HUES48 (cell line): Measurements from ENCODE around the gene TUBB4B.

Experiments used
- H3K27ac ChIP-seq: one replicate; pipeline ENCODE4 v1.7.0; 2013; ENCODE audit warnings: low read depth, low read length, inconsistent platforms
- H3K27me3 ChIP-seq: 2 replicates; pipeline ENCODE4 v1.6.1; 2013; ENCODE audit warnings: mild to moderate bottlenecking, low read length; ENCODE audit not compliant: control insufficient read depth, insufficient read depth
- H3K36me3 ChIP-seq: 2 replicates; pipeline ENCODE4 v1.6.1; 2013; ENCODE audit warnings: low read length; ENCODE audit not compliant: control insufficient read depth, insufficient read depth
- H3K4me1 ChIP-seq: 2 replicates; pipeline ENCODE4 v1.6.1; 2013; ENCODE audit warnings: mild to moderate bottlenecking, low read length; ENCODE audit not compliant: control insufficient read depth, insufficient read depth
- H3K4me3 ChIP-seq: 2 replicates; pipeline ENCODE4 v1.5.1; 2013; ENCODE audit warnings: mild to moderate bottlenecking, low read depth, low read length
- H3K9ac ChIP-seq: 2 replicates; pipeline ENCODE4 v1.6.1; 2013; ENCODE audit warnings: mild to moderate bottlenecking, low read depth, low read length, moderate library complexity
- H3K9me3 ChIP-seq: 2 replicates; pipeline ENCODE4 v1.6.1; 2013; ENCODE audit warnings: low read length; ENCODE audit not compliant: control insufficient read depth, insufficient read depth

TUBB4B gene

DNA sequence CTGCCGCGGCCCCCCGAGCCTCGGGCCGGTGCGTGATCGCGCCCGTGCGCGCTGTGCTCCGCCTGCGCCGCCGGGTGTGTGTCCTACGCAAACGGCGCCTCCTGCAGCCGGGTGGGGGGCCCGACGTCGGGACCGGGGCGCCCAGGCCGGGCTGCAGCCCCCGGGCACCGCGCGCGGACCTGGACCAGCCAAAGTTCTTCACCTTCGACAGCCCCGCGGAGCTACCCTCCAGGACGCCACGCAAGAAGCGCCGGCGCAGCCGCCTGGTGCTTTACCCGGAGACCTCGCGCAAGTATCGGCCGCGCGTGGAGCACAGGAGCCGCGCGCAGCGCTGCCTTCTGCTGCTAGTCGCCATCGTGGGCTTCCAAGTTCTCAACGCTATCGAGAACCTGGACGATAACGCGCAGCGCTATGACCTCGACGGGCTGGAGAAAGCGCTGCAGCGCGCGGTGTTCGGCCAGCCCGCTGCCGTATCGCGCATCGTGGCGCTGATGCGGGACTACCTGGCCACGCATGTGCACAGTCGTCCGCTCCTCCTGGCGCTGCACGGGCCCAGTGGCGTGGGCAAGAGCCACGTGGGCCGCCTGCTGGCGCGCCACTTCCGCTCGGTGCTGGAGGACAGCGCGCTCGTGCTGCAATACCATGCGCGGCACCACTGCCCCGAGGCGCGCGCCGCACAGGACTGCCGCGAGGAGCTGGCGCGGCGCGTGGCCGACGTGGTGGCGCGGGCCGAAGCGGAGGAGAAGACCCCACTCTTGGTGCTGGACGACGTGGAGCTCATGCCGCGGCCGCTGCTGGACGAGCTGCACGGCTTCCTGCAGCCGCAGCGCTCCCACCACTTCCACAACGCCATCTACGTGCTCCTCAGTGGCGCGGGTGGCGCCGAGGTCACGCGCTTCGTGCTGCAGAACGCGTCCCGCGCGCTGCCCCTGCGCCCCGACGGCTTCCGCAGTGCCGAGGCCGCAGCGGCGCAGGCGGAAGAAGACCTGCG, 37.9 kb downstream of the TUBB4B start:
- Histone ChIP-seq H3K4me3 (peak overlapping the region; percentile 54; the same call in 1 of the 2 replicates), H3K9me3 (no peaks in the 10 kb centered on the region), H3K9ac (no peak overlapping the region), H3K36me3 (peaks cover 2% of the 10 kb centered on the region; the same call in 1 of the 2 replicates), H3K27ac (no peak overlapping the region), H3K27me3 (peaks cover 20% of the 10 kb centered on the region), H3K4me1 (peaks cover 19% of the 10 kb centered on the region)

DNA sequence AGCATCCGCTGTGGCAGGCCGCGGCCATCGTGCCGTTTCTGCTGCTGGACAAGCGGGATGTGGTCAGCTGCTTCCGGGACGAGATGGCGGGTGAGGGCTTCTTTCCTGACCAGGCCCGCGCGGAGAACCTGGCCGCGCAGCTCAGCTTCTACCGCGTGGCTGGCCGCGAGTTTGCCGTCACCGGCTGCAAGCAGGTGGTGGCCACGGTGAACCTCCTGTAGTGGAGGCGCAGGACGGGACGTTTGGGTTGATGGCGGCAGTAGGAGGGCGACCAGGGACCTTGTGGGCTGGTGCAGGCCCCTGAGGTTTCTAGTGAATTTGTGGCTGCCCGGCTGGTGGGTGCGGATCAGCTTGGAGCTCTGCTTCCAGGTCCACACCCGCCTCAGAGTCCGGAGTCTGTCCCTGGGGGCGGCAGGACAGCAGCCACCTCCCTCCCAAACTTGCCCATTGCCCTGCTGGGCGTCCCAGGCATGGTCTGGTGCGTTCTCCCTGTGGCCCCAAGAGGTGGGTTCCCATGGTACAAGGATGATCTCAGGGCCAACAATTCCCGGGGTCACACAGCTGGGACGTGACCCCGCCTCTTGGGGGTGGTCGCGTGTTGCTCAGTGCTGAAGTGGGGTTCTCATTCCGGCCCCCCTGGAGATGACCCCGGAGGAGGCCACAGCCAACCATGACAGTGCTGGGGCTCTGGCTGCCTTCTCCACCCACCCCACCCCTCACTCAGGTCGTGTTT, 38.8 kb downstream of the TUBB4B start:
- Histone ChIP-seq H3K4me3 (no peak overlapping the region), H3K27me3 (peaks cover 20% of the 10 kb centered on the region), H3K36me3 (peaks cover 2% of the 10 kb centered on the region; the same call in 1 of the 2 replicates), H3K27ac (no peak overlapping the region), H3K9ac (no peak overlapping the region), H3K4me1 (peaks cover 19% of the 10 kb centered on the region), H3K9me3 (no peaks in the 10 kb centered on the region)

DNA sequence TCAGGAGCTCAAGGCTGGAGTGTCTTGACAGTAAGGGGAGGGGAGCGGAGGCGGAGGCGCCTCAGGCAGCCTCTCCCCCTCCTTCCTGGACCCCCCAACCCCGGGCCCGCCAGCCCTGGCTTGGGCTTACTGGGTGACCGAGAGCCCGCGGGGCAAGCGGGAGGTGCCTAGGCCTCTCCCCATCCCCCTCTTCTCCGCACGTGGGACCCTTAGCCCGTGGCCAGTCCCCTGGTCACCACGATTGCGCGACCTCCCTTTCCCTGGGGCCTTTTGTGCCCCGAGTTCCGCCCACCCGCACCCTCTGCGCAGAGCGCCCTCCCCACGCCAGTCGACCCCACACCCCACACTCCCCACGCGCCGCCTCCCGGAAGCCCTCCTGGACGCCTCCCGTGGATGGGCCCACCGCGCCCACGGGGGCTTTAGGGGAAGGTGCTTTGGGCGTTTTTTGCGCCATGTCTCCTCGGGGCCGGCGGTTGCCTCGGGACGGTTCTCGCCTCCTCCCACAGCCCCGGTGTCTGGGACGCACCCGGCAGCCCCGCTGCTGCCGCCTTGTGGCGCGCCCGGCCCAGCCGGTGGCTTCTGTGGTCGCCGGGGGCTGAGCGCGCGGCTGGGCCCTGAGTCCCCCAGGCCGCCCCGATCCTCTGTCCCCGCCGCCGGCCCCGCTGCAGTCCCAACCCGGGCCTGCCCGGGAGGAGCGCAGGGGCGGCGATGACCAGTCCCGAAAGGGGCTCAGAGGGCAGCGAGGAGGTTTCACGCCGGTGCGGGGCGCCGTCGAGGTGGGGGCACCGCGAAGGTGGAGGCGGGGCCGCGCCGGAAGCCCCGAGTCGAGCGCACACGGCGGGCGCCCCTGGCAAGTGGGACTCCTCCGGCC, 39.6 kb downstream of the TUBB4B start:
- peak overlapping the region; percentile 61 for H3K4me3 ChIP-seq
- H3K9me3 ChIP-seq, result no peaks in the 10 kb centered on the region
- no peak overlapping the region for H3K27ac ChIP-seq
- H3K9ac ChIP-seq, result no peak overlapping the region
- peaks cover 19% of the 10 kb centered on the region for H3K4me1 ChIP-seq
- peaks cover 2% of the 10 kb centered on the region; the same call in 1 of the 2 replicates for H3K36me3 ChIP-seq
- peaks cover 20% of the 10 kb centered on the region for H3K27me3 ChIP-seq

DNA sequence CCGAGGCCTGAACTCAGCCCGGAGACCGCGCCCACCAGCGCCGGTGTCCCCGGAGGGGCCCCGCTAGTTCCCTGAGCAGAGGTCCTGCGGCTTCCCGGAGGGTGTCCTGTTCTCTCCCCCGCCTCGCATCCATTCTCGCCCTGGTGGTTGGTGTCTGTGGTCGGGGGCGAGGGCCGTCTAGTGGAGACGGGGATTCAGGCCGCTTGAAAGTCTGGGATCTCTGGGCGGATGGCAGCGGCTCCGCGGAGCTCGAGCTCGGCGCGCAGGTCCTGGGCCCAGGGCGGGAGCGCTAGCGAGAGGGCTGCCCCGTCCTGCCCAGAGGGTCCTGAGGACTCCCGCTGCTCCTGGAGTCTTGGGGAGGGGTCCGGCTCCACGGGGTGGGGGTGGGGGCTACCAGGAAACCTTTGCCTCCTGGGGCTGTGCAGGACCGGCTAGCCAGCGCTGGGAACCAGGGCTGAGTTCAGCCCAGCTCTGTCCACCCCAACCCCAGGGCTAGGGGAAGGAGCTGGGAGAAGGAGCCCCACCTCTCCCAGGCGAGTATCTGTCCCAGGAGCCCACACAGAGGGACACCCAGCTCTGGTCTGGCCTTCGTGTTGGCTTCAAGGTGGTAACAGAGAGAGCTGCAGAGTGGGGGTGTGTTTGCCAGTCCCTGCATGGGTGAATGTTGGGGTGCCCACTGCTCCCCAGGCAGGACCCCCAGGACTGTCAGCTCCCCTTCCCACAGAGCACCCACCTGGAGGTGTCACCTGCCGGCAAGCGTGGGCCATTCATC, 40.4 kb downstream of the TUBB4B start:
- Histone ChIP-seq H3K9ac (no peak overlapping the region), H3K9me3 (no peaks in the 10 kb centered on the region), H3K4me1 (peaks cover 13% of the 10 kb centered on the region), H3K4me3 (peak overlapping the region; percentile 61), H3K27me3 (peaks cover 20% of the 10 kb centered on the region), H3K36me3 (peaks cover 2% of the 10 kb centered on the region; the same call in 1 of the 2 replicates), H3K27ac (no peak overlapping the region)

DNA sequence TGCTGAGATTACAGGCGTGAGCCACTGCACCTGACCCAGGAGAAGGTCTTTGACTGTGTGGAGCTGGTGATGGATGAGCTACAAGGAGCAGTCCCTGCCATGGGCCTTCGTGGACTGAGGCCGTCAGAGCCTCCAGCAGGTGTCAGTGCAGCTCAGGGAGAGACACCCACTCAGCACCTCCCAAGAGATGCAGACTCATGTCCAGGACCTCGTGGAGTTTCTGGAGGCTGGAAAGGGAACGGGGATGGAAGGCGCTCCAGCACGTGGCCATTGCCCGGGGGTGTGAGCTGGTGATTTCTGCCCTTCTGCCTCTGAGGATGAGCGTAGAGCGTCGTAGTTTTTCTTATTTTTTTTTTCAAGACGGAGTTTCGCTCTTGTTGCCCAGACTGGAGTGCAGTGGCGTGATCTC, 45.9 kb downstream of the TUBB4B start:
- peaks cover under 1% of the 10 kb centered on the region for H3K27me3 ChIP-seq
- H3K9ac ChIP-seq, result no peak overlapping the region
- no peak overlapping the region for H3K27ac ChIP-seq
- H3K4me1 ChIP-seq, result no peaks in the 10 kb centered on the region
- no peaks in the 10 kb centered on the region for H3K36me3 ChIP-seq
- no peak overlapping the region for H3K4me3 ChIP-seq
- no peaks in the 10 kb centered on the region for H3K9me3 ChIP-seq

DNA sequence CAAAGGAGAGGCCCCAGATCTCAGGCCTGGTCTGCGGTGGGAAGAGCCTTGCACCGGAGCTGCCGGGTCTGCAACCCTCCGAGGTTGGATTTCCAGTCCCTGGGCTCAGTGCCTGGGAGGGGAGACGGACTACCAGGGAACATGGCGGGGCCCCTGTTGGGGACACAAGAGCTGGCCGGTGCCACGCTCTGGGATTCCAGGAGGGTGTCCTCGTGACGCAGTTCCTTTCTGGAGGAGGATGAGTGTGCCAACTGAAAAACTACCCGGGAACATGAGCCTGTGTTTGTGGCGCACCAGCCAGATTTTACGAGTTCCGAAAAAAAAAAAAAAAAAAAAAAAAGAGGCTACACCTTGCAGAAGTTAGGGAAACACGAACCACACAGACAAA, 52.0 kb downstream of the TUBB4B start:
- H3K27ac ChIP-seq, result no peak overlapping the region
- H3K4me1 ChIP-seq, result peaks cover 14% of the 10 kb centered on the region
- no peaks in the 10 kb centered on the region for H3K9me3 ChIP-seq
- peaks cover 33% of the 10 kb centered on the region for H3K27me3 ChIP-seq
- H3K4me3 ChIP-seq, result no peak overlapping the region
- H3K9ac ChIP-seq, result no peak overlapping the region
- H3K36me3 ChIP-seq, result no peaks in the 10 kb centered on the region
